Neural progenitor cell (in vitro differentiated cells): ENCODE results near the gene SGCG.

ENCODE experiments used
- EZH2 ChIP-seq: fragments of 200-600 bp; sonication (generic); IDR thresholded peaks from 2 replicates; pipeline ENCODE4 v1.6.1; 2017; ENCODE audit warnings: antibody characterized with exemption, mild to moderate bottlenecking, moderate library complexity
- EZH2phosphoT487 ChIP-seq: fragments of 200-600 bp; sonication (generic); IDR thresholded peaks from 2 replicates; pipeline ENCODE4 v1.6.1; 2017; ENCODE audit warnings: antibody characterized with exemption
- TF ChIP-seq, protein P1 (sequence below): fragments of 200-600 bp; sonication (generic); IDR thresholded peaks from 2 replicates; pipeline ENCODE4 v1.5.1; 2017; ENCODE audit warnings: antibody characterized with exemption, mild to moderate bottlenecking

DNA sequence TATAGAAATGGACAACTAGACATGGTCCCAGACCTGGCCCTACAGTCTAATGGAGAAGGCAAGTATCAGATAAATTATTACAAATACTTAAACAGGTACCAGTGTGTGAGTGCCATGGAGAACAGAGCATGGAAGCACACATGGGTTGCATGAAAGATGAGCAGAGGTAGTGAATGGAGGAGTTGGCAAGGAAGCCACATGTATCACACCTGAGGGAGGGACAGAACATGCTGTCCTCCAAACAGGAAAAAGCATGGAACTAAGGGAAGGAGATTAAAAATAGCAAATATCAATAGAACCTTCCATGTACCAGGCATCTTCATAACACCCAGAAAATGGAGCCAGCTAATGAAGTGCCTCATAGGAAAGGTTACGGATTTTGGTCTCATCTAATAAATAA lies 166.8 kb downstream of the SGCG start:
- TF ChIP-seq EZH2phosphoT487 = no peak
- TF ChIP-seq, protein P1, sequence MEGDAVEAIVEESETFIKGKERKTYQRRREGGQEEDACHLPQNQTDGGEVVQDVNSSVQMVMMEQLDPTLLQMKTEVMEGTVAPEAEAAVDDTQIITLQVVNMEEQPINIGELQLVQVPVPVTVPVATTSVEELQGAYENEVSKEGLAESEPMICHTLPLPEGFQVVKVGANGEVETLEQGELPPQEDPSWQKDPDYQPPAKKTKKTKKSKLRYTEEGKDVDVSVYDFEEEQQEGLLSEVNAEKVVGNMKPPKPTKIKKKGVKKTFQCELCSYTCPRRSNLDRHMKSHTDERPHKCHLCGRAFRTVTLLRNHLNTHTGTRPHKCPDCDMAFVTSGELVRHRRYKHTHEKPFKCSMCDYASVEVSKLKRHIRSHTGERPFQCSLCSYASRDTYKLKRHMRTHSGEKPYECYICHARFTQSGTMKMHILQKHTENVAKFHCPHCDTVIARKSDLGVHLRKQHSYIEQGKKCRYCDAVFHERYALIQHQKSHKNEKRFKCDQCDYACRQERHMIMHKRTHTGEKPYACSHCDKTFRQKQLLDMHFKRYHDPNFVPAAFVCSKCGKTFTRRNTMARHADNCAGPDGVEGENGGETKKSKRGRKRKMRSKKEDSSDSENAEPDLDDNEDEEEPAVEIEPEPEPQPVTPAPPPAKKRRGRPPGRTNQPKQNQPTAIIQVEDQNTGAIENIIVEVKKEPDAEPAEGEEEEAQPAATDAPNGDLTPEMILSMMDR = no peak
- TF ChIP-seq EZH2 = no peak
